HG03095 (cell line): Measurements from ENCODE around the gene TLE1.
"Not testable (repeated sequence)": the region's sequence is repeated elsewhere in the genome, so short reads cannot be mapped to it uniquely, and the experiment has no call there.

Experiments
- ATAC-seq: cut with Tn5 transposase; IDR thresholded peaks from one replicate; pipeline ENCODE4 v1.9.1; 2021; ENCODE audit warnings: moderate library complexity; ENCODE audit not compliant: unreplicated experiment

TLE1 gene

GRCh38 chr9:81689343-81690175 is at the start of gene TLE1:
Gene TLE1, minus strand, starts transcription at chr9:81689547. Its CDS starts 1,307 bp downstream, at chr9:81688240.
- peak; percentile 71 for ATAC-seq

GRCh38 chr9:81737871-81738507 is 48.6 kb upstream of the TLE1 start:
- ATAC-seq, result no peak

GRCh38 chr9:81730498-81730897 is 41.2 kb upstream of the TLE1 start:
- not testable (repeated sequence) for ATAC-seq

- ATAC-seq, result peak; percentile 50
Measured at GRCh38 chr9:81729135-81729534, 39.8 kb upstream of the TLE1 start.

GRCh38 chr9:81724242-81724889 is 35.0 kb upstream of the TLE1 start:
- ATAC-seq, result no peak

GRCh38 chr9:81722277-81722676 is 32.9 kb upstream of the TLE1 start:
- no peak for ATAC-seq

GRCh38 chr9:81720450-81721086 is 31.2 kb upstream of the TLE1 start:
- no peak for ATAC-seq

GRCh38 chr9:81719972-81720371 is 30.6 kb upstream of the TLE1 start:
- no peak for ATAC-seq

GRCh38 chr9:81718244-81718643 is 28.9 kb upstream of the TLE1 start:
- no peak for ATAC-seq

- no peak for ATAC-seq
Measured at GRCh38 chr9:81717747-81718077, 28.4 kb upstream of the TLE1 start.

GRCh38 chr9:81717061-81717746 is 27.9 kb upstream of the TLE1 start:
- no peak for ATAC-seq

GRCh38 chr9:81716409-81716808 is 27.1 kb upstream of the TLE1 start:
- no peak for ATAC-seq

GRCh38 chr9:81705578-81705977 is 16.2 kb upstream of the TLE1 start:
- no peak for ATAC-seq

GRCh38 chr9:81694541-81694940 is 5.2 kb upstream of the TLE1 start:
- no peak for ATAC-seq

GRCh38 chr9:81693671-81694378 is 4.5 kb upstream of the TLE1 start:
- ATAC-seq, result no peak

- no peak for ATAC-seq
Measured at GRCh38 chr9:81690251-81690851, 1.0 kb upstream of the TLE1 start.

GRCh38 chr9:81689093-81689342 is 329 bp downstream of the TLE1 start:
- not testable (repeated sequence) for ATAC-seq

- ATAC-seq, result peak; percentile 25
Measured at GRCh38 chr9:81688262-81689092, 870 bp downstream of the TLE1 start.

- no peak for ATAC-seq
Measured at GRCh38 chr9:81687521-81688261, 1.7 kb downstream of the TLE1 start.
